GM23248 (cell line): ENCODE results near the gene USP53. TPM values are rescaled to one million over a fixed set of nuclear protein-coding genes. Genes with fewer than 3 reads are reported as not detected.

Experiments used
- DNase-seq: peaks from one replicate; pipeline ENCODE4 v3.0.0-alpha.2; 2015
- H2AFZ ChIP-seq: fragments of 200-600 bp; sonication (generic); 2 replicates; pipeline ENCODE4 v1.6.1; 2016; ENCODE audit warnings: antibody characterized with exemption
- H3F3A ChIP-seq: fragments of 200-600 bp; sonication (generic); 2 replicates; pipeline ENCODE4 v1.6.1; 2016; ENCODE audit warnings: mild to moderate bottlenecking, antibody characterized with exemption, mixed run types; ENCODE audit not compliant: insufficient read depth
- H3K27ac ChIP-seq: fragments of 200-600 bp; sonication (generic); 2 replicates; pipeline ENCODE4 v1.5.1; 2016; ENCODE audit warnings: mild to moderate bottlenecking
- H3K27me3 ChIP-seq: fragments of 200-600 bp; sonication (generic); replicated peaks from 2 replicates; pipeline ENCODE4 v1.6.1; 2016; ENCODE audit warnings: mild to moderate bottlenecking; ENCODE audit not compliant: insufficient read depth
- H3K36me3 ChIP-seq: fragments of 200-600 bp; sonication (generic); 2 replicates; pipeline ENCODE4 v1.6.1; 2016; ENCODE audit warnings: low read depth, mild to moderate bottlenecking
- H3K4me1 ChIP-seq: fragments of 200-600 bp; sonication (generic); 2 replicates; pipeline ENCODE4 v1.6.1; 2016; ENCODE audit warnings: mild to moderate bottlenecking; ENCODE audit not compliant: insufficient read depth
- H3K4me2 ChIP-seq: fragments of 200-600 bp; sonication (generic); one replicate; pipeline ENCODE4 v1.6.1; 2016; ENCODE audit warnings: mild to moderate bottlenecking; ENCODE audit not compliant: unreplicated experiment
- H3K4me3 ChIP-seq: fragments of 200-600 bp; sonication (generic); 2 replicates; pipeline ENCODE4 v1.5.1; 2016; ENCODE audit warnings: mild to moderate bottlenecking
- H3K79me2 ChIP-seq: fragments of 200-600 bp; sonication (generic); 2 replicates; pipeline ENCODE4 v1.6.1; 2016; ENCODE audit warnings: mild to moderate bottlenecking; ENCODE audit not compliant: insufficient read depth
- H3K9ac ChIP-seq: fragments of 200-600 bp; sonication (generic); 2 replicates; pipeline ENCODE4 v1.6.1; 2016; ENCODE audit warnings: mild to moderate bottlenecking
- H3K9me2 ChIP-seq: fragments of 200-600 bp; sonication (generic); 2 replicates; pipeline ENCODE4 v1.6.1; 2016; ENCODE audit warnings: mixed run types, mild to moderate bottlenecking, moderate library complexity; ENCODE audit not compliant: insufficient read depth
- H3K9me3 ChIP-seq: fragments of 200-600 bp; sonication (generic); one replicate; pipeline ENCODE4 v1.6.1; 2017; ENCODE audit warnings: low read depth
- H4K20me1 ChIP-seq: fragments of 200-600 bp; sonication (generic); 2 replicates; pipeline ENCODE4 v1.6.0; 2016; ENCODE audit not compliant: insufficient read depth
- EZH2 ChIP-seq: fragments of 200-600 bp; sonication (generic); IDR thresholded peaks from 2 replicates; pipeline ENCODE4 v1.6.1; 2018; ENCODE audit warnings: antibody characterized with exemption, mild to moderate bottlenecking; ENCODE audit not compliant: insufficient read depth, poor library complexity, severe bottlenecking
- EZH2phosphoT487 ChIP-seq: fragments of 200-600 bp; sonication (generic); IDR thresholded peaks from 2 replicates; pipeline ENCODE4 v1.6.1; 2018; ENCODE audit warnings: antibody characterized with exemption, moderate library complexity, mild to moderate bottlenecking, low read depth; ENCODE audit not compliant: insufficient read depth
- WGBS, 2 experiments: methylation state at CpG; one replicate each; pipeline ENCODE4 v1.1.6; 2015 to 2017; ENCODE audit warnings: low lambda C conversion rate in 2 of 2, low coverage in 1 of 2; ENCODE audit errors: missing lambda C conversion rate in 2 of 2; 5-methylcytosine and 5-hydroxymethylcytosine counted together
- in situ Hi-C: fragments of 300-500 bp; cut with MboI; formaldehyde crosslinking; loops from 2 replicates; pipeline ENCODE4 v1.15.0; 2020
- polyA plus RNA-seq: library from polyadenylated mRNA; unstranded; fragments of >200 nt; fragmentation: Nextera tagmentation; extraction: Ambion mirVana; gene quantifications from 2 replicates; pipeline ENCODE4 v1.2.1, GENCODE V29; 2016
- total RNA-seq: library from RNA; depleted of rRNA; stranded (reverse); fragments of >200 nt; shearing (Covaris generic); gene quantifications from 2 replicates; pipeline ENCODE4 v1.2.3, GENCODE V29; 2014

USP53 gene
- total and polyA plus RNA-seq, 2 experiments from 2014 or later = 26.0 to 42.4 TPM

- Histone ChIP-seq H3K4me2 (peak overlapping the region; percentile 97), H2AFZ (peak overlapping the region; percentile 87), H3K9me3 (no peaks in the 10 kb centered on the region), H3K4me1 (peaks cover 37% of the 10 kb centered on the region), H3K27ac (peak overlapping the region; percentile 72), H3K4me3 (peak overlapping the region; percentile 97), H3K36me3 (peaks cover 12% of the 10 kb centered on the region; the same call in 1 of the 2 replicates), H4K20me1 (no peaks in the 10 kb centered on the region), H3K9me2 (no peaks in the 10 kb centered on the region), H3F3A (peaks cover 38% of the 10 kb centered on the region), H3K79me2 (peaks cover 49% of the 10 kb centered on the region), H3K27me3 (no peaks in the 10 kb centered on the region), H3K9ac (peak overlapping the region; percentile 84)
- WGBS, 2 experiments = 1 to 2% methylated on average over 24 of the region's 24 CpGs
- in situ Hi-C loops = no loop called here
- no peak for TF ChIP-seq EZH2phosphoT487
- TF ChIP-seq EZH2 = no peak
- DNase-seq = peak; percentile 97
Measured at GRCh38 chr4:119212964-119213606, 572 bp downstream of the USP53 start.

DNA sequence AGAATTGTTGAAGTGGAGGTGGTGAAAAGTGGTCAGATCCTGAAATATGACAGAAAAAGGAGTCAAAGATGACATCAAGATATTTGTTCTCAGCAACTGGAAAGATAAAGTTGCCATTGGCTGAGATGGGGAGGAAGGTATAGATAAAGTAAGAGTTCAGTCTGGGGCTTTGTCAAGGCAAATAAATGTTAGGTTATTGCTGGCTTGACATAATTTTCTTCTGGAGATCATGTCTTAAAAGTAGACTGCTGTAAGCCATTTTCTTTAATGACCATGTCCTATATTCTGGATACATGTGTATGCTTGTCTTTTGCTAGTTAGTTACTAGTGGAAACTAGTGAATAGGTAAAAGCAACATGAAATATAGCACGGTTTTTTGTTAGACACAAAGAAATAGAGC lies 5.6 kb downstream of the USP53 start:
- H3K9me3 ChIP-seq = no peaks in the 10 kb centered on the region
- H3K4me3 ChIP-seq = no peak overlapping the region
- peaks cover 24% of the 10 kb centered on the region; the same call in 1 of the 2 replicates for H3K36me3 ChIP-seq
- no peak for DNase-seq
- 51 to 66% methylated on average over 1 of the region's 1 CpG for WGBS, 2 experiments
- H2AFZ ChIP-seq = no peak overlapping the region
- no peaks in the 10 kb centered on the region for H4K20me1 ChIP-seq
- no peak overlapping the region for H3K9ac ChIP-seq
- in situ Hi-C loops = no loop called here
- no peaks in the 10 kb centered on the region for H3K27me3 ChIP-seq
- peaks cover 17% of the 10 kb centered on the region for H3K4me1 ChIP-seq
- H3K79me2 ChIP-seq = peaks cover 96% of the 10 kb centered on the region
- H3F3A ChIP-seq = peaks cover 6% of the 10 kb centered on the region; the same call in 1 of the 2 replicates
- H3K9me2 ChIP-seq = no peaks in the 10 kb centered on the region
- no peak overlapping the region for H3K27ac ChIP-seq
- no peak overlapping the region for H3K4me2 ChIP-seq
- TF ChIP-seq EZH2phosphoT487 = no peak
- TF ChIP-seq EZH2 = no peak

GRCh38 chr4:119221412-119221811 lies 8.9 kb downstream of the USP53 start:
- peaks cover 14% of the 10 kb centered on the region; the same call in 1 of the 2 replicates for H3F3A ChIP-seq
- TF ChIP-seq EZH2phosphoT487 (no peak), EZH2 (no peak)
- no peak overlapping the region for H2AFZ ChIP-seq
- WGBS, 2 experiments = 80 to 90% methylated on average over 4 of the region's 4 CpGs
- peaks cover 13% of the 10 kb centered on the region for H3K4me1 ChIP-seq
- in situ Hi-C loops = no loop called here
- H3K27me3 ChIP-seq = no peaks in the 10 kb centered on the region
- H4K20me1 ChIP-seq = no peaks in the 10 kb centered on the region
- H3K9ac ChIP-seq = no peak overlapping the region
- H3K36me3 ChIP-seq = peaks cover 50% of the 10 kb centered on the region
- H3K4me2 ChIP-seq = no peak overlapping the region
- no peaks in the 10 kb centered on the region for H3K9me3 ChIP-seq
- no peak overlapping the region for H3K27ac ChIP-seq
- no peaks in the 10 kb centered on the region for H3K9me2 ChIP-seq
- H3K79me2 ChIP-seq = peaks cover 96% of the 10 kb centered on the region
- no peak for DNase-seq
- H3K4me3 ChIP-seq = no peak overlapping the region

DNA sequence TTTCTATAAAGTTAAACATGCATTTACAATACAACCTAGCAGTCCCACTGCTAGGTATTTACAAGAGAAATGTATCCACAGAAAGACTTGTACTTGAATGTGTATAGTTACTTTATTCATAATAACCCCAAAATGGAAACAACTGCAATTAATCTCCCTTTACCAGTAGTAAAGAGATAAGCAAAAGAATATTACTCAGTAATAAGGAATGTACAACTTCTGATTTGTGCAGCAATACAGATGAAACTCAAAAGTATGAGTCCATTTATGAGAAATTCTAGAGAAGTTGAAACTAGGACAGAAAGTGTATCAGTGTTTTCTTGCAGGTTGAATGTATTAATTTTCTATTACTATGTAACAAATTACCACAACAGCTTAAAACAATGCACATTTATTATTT lies 15.2 kb downstream of the USP53 start:
- H4K20me1 ChIP-seq = no peaks in the 10 kb centered on the region
- TF ChIP-seq EZH2phosphoT487 (no peak), EZH2 (no peak)

More for the DNA sequence above, 15.2 kb downstream of the USP53 start:
- DNase-seq = peak; percentile 20
- Histone ChIP-seq H3F3A (peaks cover 32% of the 10 kb centered on the region), H3K4me2 (no peak overlapping the region), H3K36me3 (peaks cover 34% of the 10 kb centered on the region), H3K4me3 (no peak overlapping the region), H3K27ac (0 out of 2 replicates have a peak overlapping the region, but pooled peaks have one; percentile 3), H3K27me3 (no peaks in the 10 kb centered on the region), H3K4me1 (peaks cover 13% of the 10 kb centered on the region), H2AFZ (no peak overlapping the region), H3K9me2 (no peaks in the 10 kb centered on the region), H3K9ac (no peak overlapping the region), H3K79me2 (peaks cover 93% of the 10 kb centered on the region), H3K9me3 (no peaks in the 10 kb centered on the region)
- in situ Hi-C loops = no loop called here
